Vagina (tissue), 2 donors: ENCODE data around the gene TBC1D28.

ENCODE experiments used
- CTCF ChIP-seq, 3 experiments: fragments of 450-650 bp in 2 of 3; fragments of 200-600 bp in 1 of 3; sonication (generic) in 1 of 3; IDR thresholded peaks; one replicate each; pipeline ENCODE4 v1.5.1; 2017 to 2019; ENCODE audit warnings: antibody characterized with exemption in 3 of 3, mild to moderate bottlenecking in 2 of 3, moderate library complexity in 2 of 3
- POLR2A ChIP-seq, 2 donors: fragments of 450-650 bp; IDR thresholded peaks; one replicate each; pipeline ENCODE4 v1.6.1; 2017; ENCODE audit warnings: antibody characterized with exemption in 2 of 2, mild to moderate bottlenecking in 2 of 2, moderate library complexity in 2 of 2

- no peak for TF ChIP-seq CTCF (IDR thresholded peaks at IDR 0.05)
- TF ChIP-seq POLR2A (IDR thresholded peaks at IDR 0.05): no peak
Measured at GRCh38 chr17:18626152-18626870, 17.9 kb downstream of the TBC1D28 start.
